Skin epidermis (tissue), 12 donors: ENCODE measurements around the gene WDR47.
A peak's percentile ranks its signal among the peaks of the same experiment; 100 is the strongest.
"Not testable (repeated sequence)": the region's sequence is repeated elsewhere in the genome, so short reads cannot be mapped to it uniquely, and the experiment has no call there.

Experiments used
- H3K27ac ChIP-seq, 21 experiments: fragments of 200-600 bp; sonication (generic) in 11 of 21; one replicate each; pipeline ENCODE4 v1.5.0; 2020; ENCODE audit warnings: mild to moderate bottlenecking in 3 of 21, inconsistent platforms in 2 of 21, moderate library complexity in 2 of 21
- H3K4me3 ChIP-seq, 7 experiments: fragments of 200-600 bp; sonication (generic) in 2 of 7; one replicate each; pipeline ENCODE4 v1.5.0; 2020; ENCODE audit warnings: inconsistent platforms in 2 of 7, mild to moderate bottlenecking in 2 of 7, moderate library complexity in 1 of 7

WDR47 gene

GRCh38 chr1:108976658-108977057, 65.2 kb downstream of the WDR47 start:
- Histone ChIP-seq H3K27ac (no peak overlapping the region), H3K4me3 (no peak overlapping the region)

GRCh38 chr1:108972951-108973350, 69.0 kb downstream of the WDR47 start:
- H3K27ac ChIP-seq, result no peak overlapping the region
- H3K4me3 ChIP-seq, result no peak overlapping the region

- Histone ChIP-seq H3K4me3 (no peak overlapping the region), H3K27ac (no peak overlapping the region)
Observed at GRCh38 chr1:108969346-108969745, 72.6 kb downstream of the WDR47 start.

- peak within 1 kb of the TSS; percentile 63 to 98 (median 89) for H3K27ac ChIP-seq
- peak within 1 kb of the TSS; percentile 66 to 95 (median 75) for H3K4me3 ChIP-seq
Observed at GRCh38 chr1:108963052-108963686, 78.7 kb downstream of the WDR47 start, which contains the start of gene CLCC1. TSS of gene CLCC1 (minus strand) at chr1:108963484. CDS start at chr1:108950437, 13,047 bp downstream.

- H3K4me3 ChIP-seq, result peak overlapping the region; percentile 66 to 95 (median 75)
- H3K27ac ChIP-seq, result peak overlapping the region; percentile 63 to 98 (median 89)
Observed at GRCh38 chr1:108962681-108963051, 79.2 kb downstream of the WDR47 start.

GRCh38 chr1:108961752-108962486, 80.0 kb downstream of the WDR47 start:
- Histone ChIP-seq H3K4me3 (peak overlapping the region in 6 of 7 experiments; percentile 66 to 95 (median 73)), H3K27ac (peak overlapping the region in 7 of 21 experiments; percentile 86 to 98 (median 92))

- Histone ChIP-seq H3K27ac (no peak overlapping the region), H3K4me3 (no peak overlapping the region)
Observed at GRCh38 chr1:108961198-108961597, 80.7 kb downstream of the WDR47 start.

- Histone ChIP-seq H3K27ac (no peak overlapping the region), H3K4me3 (no peak overlapping the region)
Observed at GRCh38 chr1:108960719-108961118, 81.2 kb downstream of the WDR47 start.

- no peak overlapping the region for H3K27ac ChIP-seq
- H3K4me3 ChIP-seq, result no peak overlapping the region
Observed at GRCh38 chr1:108957888-108958287, 84.0 kb downstream of the WDR47 start.

GRCh38 chr1:108955881-108956280, 86.0 kb downstream of the WDR47 start:
- Histone ChIP-seq H3K27ac (no peak overlapping the region), H3K4me3 (no peak overlapping the region)

- Histone ChIP-seq H3K4me3 (no peak overlapping the region), H3K27ac (no peak overlapping the region)
Observed at GRCh38 chr1:108955111-108955510, 86.8 kb downstream of the WDR47 start.

- Histone ChIP-seq H3K27ac (no peak overlapping the region), H3K4me3 (no peak overlapping the region)
Observed at GRCh38 chr1:108953452-108953851, 88.5 kb downstream of the WDR47 start.

GRCh38 chr1:108951242-108951641, 90.7 kb downstream of the WDR47 start:
- Histone ChIP-seq H3K4me3 (no peak overlapping the region), H3K27ac (no peak overlapping the region)

GRCh38 chr1:108949044-108949443, 92.9 kb downstream of the WDR47 start:
- Histone ChIP-seq H3K4me3 (no peak overlapping the region), H3K27ac (no peak overlapping the region)

GRCh38 chr1:108947871-108948525, 93.9 kb downstream of the WDR47 start:
- H3K27ac ChIP-seq, result peak overlapping the region in 3 of 21 experiments; percentile 32 to 47 (median 40)
- no peak overlapping the region for H3K4me3 ChIP-seq

GRCh38 chr1:108936170-108936569, 105.7 kb downstream of the WDR47 start:
- Histone ChIP-seq H3K4me3 (no peak overlapping the region), H3K27ac (no peak overlapping the region)

- Histone ChIP-seq H3K27ac (no peak overlapping the region), H3K4me3 (no peak overlapping the region)
Observed at GRCh38 chr1:108933944-108934343, 108.0 kb downstream of the WDR47 start.

- H3K27ac ChIP-seq, result not testable (repeated sequence)
Observed at GRCh38 chr1:108927565-108927964, 114.3 kb downstream of the WDR47 start.

GRCh38 chr1:108925920-108926319, 116.0 kb downstream of the WDR47 start:
- H3K27ac ChIP-seq, result no peak overlapping the region
- H3K4me3 ChIP-seq, result no peak overlapping the region

More at GRCh38 chr1:108927565-108927964, 114.3 kb downstream of the WDR47 start:
- not testable (repeated sequence) for H3K4me3 ChIP-seq
